ENCODE data around the gene DAAM1.

DAAM1 gene

DNA sequence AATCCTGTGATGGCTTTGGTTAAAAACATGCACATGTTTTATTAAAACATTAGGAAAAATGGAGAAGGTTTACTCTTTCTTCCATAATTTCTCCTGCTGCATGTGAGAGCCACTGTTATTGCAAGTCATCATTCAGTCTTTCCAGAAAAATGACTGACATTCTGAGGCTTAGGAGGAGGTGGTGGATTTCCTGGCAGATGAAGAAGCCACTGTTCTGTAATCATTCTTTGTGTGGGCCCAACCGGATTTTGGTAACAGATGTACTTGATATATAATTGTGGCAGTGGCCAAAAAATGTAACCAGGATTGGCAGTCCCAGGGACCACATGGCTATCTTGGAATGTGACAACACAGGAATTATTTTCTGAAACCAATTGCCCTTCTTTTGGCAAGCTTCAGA, 120.2 kb downstream of the DAAM1 start:
- H3K4me3 ChIP-seq (ENCODE audit: low read depth, low read length) = no peak overlapping the region

DNA sequence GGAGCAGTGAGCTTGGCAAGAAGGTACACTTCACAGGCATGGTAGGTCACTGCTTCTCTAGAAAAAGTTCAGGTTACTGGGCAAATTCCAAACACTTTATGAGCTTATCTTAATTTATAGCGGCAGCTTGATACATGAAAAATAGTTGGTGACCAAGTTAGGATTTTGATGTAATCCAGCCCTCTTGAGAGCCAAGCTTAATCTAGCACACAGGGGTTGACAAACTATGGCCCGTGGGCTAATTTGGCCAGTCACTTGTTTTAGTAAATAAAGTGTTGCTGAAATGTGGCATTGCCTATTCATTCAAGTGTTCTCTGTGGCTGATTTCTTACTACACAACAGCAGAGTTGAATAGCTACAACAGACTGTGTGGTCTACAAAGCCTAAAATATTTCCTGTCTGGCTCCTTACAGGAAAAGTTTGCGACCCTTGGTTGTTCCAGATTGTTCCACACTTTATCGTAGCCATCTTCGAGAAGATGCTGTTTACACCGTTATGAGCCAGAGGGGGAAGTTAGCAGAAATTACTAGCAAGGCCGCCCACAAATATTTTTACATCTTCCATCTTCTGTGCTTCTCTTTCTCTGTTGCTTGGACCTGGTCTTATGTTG, 120.9 kb downstream of the DAAM1 start:
- TF ChIP-seq, protein P1, sequence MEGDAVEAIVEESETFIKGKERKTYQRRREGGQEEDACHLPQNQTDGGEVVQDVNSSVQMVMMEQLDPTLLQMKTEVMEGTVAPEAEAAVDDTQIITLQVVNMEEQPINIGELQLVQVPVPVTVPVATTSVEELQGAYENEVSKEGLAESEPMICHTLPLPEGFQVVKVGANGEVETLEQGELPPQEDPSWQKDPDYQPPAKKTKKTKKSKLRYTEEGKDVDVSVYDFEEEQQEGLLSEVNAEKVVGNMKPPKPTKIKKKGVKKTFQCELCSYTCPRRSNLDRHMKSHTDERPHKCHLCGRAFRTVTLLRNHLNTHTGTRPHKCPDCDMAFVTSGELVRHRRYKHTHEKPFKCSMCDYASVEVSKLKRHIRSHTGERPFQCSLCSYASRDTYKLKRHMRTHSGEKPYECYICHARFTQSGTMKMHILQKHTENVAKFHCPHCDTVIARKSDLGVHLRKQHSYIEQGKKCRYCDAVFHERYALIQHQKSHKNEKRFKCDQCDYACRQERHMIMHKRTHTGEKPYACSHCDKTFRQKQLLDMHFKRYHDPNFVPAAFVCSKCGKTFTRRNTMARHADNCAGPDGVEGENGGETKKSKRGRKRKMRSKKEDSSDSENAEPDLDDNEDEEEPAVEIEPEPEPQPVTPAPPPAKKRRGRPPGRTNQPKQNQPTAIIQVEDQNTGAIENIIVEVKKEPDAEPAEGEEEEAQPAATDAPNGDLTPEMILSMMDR (IDR thresholded peaks at IDR 0.05; ENCODE audit: low read depth, low read length) = no peak
- no peak overlapping the region for H3K4me3 ChIP-seq (ENCODE audit: low read depth, low read length)

More for the DNA sequence above, 120.2 kb downstream of the DAAM1 start:
- TF ChIP-seq, protein P1 (IDR thresholded peaks at IDR 0.05; ENCODE audit: low read depth, low read length) = no peak

DNA sequence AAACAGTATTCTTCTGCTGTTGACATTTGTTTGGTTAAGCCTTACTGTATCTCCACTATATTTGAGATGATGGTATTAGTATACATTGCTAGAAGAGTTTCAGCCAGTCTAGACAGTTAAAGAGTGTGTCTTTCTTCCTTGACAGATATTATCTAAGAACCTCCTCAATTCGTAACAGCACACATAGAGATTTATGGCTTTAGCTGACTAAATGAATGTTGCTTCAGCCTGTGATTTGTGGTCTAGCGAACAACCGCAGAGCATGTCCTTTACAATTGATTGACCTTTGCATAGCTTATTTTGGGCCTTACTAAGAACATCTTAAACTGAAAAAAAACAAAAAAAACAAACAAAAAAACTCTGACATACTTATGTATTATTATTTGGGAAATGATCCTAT, 122.2 kb downstream of the DAAM1 start:
- no peak overlapping the region for H3K4me3 ChIP-seq (ENCODE audit: low read depth, low read length)
- TF ChIP-seq, protein P1 (IDR thresholded peaks at IDR 0.05; ENCODE audit: low read depth, low read length) = no peak

DNA sequence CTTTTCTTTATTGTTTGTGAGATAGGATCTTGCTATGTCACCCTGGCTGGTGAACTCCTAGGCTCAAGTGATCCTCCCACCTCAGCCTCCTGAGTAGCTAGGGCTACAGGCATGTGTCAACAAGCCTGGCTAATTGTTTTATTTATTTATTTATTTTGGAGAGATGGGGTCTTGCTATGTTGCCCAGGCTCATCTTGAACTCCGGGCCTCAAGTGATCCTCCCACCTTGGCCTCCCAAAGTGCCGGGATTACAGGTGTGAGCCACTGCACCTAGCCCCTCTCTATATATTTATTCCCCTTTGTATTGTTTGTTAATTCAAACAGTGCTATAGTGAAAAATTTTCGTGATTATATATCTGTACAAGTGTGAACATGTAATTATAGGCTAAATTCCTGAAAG, 123.3 kb downstream of the DAAM1 start:
- H3K4me3 ChIP-seq (ENCODE audit: low read depth, low read length) = no peak overlapping the region
- TF ChIP-seq, protein P1 (IDR thresholded peaks at IDR 0.05; ENCODE audit: low read depth, low read length) = no peak

DNA sequence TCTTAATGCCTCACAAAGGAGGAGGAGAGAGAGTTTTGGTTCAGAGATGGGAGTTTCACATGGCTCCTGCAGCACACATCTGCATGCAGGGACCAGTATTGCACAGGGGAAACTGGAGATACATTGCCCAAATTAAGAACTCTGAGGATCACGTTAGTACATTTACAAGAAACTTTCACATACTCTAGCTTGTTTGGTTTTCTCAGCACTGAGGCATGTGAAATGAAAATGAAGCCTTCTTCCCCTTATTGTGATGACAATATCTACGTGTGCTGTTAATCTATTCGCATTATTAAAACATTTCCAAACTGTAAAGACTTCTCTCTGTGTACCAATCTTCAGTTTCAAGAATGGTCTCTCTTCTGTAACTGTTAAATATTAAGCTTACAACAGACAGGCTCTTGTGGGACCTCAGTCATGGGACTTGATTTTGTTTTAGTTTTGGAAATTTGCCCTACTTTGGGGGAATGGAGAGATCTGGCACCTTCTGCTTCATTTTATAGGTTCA, 124.7 kb downstream of the DAAM1 start:
- no peak overlapping the region for H3K4me3 ChIP-seq (ENCODE audit: low read depth, low read length)
- TF ChIP-seq, protein P1 (IDR thresholded peaks at IDR 0.05; ENCODE audit: low read depth, low read length) = no peak

DNA sequence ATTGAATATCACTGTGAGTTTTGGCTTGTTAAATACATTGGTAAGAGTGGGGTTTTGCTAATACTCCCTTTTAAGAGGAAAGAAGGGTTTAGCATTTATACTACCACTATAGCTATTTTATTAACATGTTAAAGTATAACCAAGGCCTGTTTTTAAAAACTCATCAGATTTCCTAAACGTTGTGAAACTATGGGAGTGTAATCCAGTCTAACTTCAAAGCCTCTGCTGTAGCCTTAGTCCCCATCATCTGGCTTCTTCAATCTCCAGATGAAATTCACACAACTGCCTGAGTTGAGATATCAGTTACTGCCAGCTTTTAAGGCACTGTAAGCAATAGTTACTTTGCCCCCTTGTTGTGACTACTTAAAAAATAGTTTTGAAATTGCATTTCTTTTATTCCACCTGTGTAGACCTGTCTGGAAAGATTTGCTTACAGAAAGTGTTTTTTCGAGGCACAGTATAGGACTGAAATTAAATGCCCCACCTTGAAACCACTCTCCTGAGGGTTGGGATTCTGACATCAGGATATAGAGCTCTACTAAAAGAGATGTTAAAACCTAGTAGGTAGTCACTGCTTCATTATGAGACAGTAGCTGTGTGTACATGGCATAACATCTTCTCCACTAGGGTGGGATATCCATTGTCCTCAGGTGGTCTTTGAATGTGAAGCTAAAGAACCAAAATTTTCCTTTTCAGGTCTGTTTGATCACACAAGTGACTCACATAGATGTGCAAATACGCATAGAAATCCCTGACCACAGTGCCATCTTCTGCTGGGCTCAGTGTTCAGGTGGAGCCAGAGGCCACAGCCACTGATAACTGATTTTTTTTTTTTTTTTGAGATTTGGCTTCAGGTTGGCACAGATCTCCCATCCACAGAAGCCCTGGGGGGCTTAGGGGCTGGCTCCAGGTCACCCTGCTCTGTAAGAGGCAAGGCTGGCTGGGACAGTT, 125.5 kb downstream of the DAAM1 start:
- no peak overlapping the region for H3K4me3 ChIP-seq (ENCODE audit: low read depth, low read length)
- TF ChIP-seq, protein P1 (IDR thresholded peaks at IDR 0.05; ENCODE audit: low read depth, low read length) = no peak

Data from WI38 (cell line).